WTC11 (cell line): ENCODE measurements around the gene SDHAF1. TPM values are rescaled to one million over a fixed set of nuclear protein-coding genes. Genes with fewer than 3 reads are reported as not detected.

Experiments used
- ATAC-seq: fragments of 200-7000 bp; cut with Tn5 transposase; 2 replicates; pipeline ENCODE4 v1.10.0; 2021; ENCODE audit warnings: mild to moderate bottlenecking, moderate library complexity
- CTCF ChIA-PET: fragments of 300-600 bp; sonication (Branson Sonifier 250); formaldehyde crosslinking; loops from one replicate; lab custom pipeline; 2021; ENCODE audit warnings: antibody characterized with exemption; lab: Charles Lee
- POLR2A ChIA-PET: fragments of 350-600 bp; sonication (Branson Sonifier 250); formaldehyde crosslinking; loops from one replicate; lab custom pipeline; 2021; ENCODE audit warnings: antibody characterized with exemption; lab: Charles Lee
- DNase-seq: peaks from one replicate; pipeline ENCODE4 v3.0.0; 2021; ENCODE audit warnings: low spot score
- H3K27ac Mint-ChIP-seq: 2 replicates; pipeline ENCODE4 v1.8.0; 2021; ENCODE audit warnings: mixed read lengths
- H3K27me3 Mint-ChIP-seq: 2 replicates; pipeline ENCODE4 v1.8.0; 2021; ENCODE audit warnings: low read depth, mild to moderate bottlenecking, moderate library complexity, mixed read lengths
- H3K36me3 Mint-ChIP-seq: 2 replicates; pipeline ENCODE4 v1.8.0; 2021; ENCODE audit warnings: mixed read lengths
- H3K4me1 Mint-ChIP-seq: 2 replicates; pipeline ENCODE4 v1.8.0; 2022; ENCODE audit warnings: mixed read lengths
- H3K4me3 Mint-ChIP-seq: 2 replicates; pipeline ENCODE4 v1.8.0; 2021; ENCODE audit warnings: mild to moderate bottlenecking, moderate library complexity, mixed read lengths
- H3K9me3 Mint-ChIP-seq: 2 replicates; pipeline ENCODE4 v1.8.0; 2021; ENCODE audit warnings: mixed read lengths
- CREM ChIP-seq: sonication (generic); formaldehyde crosslinking; IDR thresholded peaks from 2 replicates; pipeline ENCODE4 v1.8.1; 2022; ENCODE audit warnings: mild to moderate bottlenecking, missing genetic modification reagents, moderate library complexity
- CTCF ChIP-seq: fragments of 200-600 bp; IDR thresholded peaks from 2 replicates; pipeline ENCODE4 v1.8.0; 2022; ENCODE audit warnings: antibody characterized with exemption
- E2F4 ChIP-seq: sonication (generic); formaldehyde crosslinking; IDR thresholded peaks from 2 replicates; pipeline ENCODE4 v1.8.1; 2022; ENCODE audit warnings: low read depth, mild to moderate bottlenecking, moderate library complexity, missing genetic modification reagents, borderline replicate concordance
- GABPB1 ChIP-seq: sonication (generic); formaldehyde crosslinking; IDR thresholded peaks from 2 replicates; pipeline ENCODE4 v1.8.1; 2023; ENCODE audit warnings: mild to moderate bottlenecking, missing genetic modification reagents
- JAZF1 ChIP-seq: fragments of 250-450 bp; sonication (Bioruptor Pico); IDR thresholded peaks from 2 replicates; pipeline ENCODE4 v1.9.0; 2021; ENCODE audit warnings: moderate library complexity, mild to moderate bottlenecking, inconsistent platforms
- KAT7 ChIP-seq: sonication (generic); formaldehyde crosslinking; IDR thresholded peaks from 2 replicates; pipeline ENCODE4 v1.8.1; 2023; ENCODE audit warnings: missing genetic modification reagents, mild to moderate bottlenecking, borderline replicate concordance
- SP1 ChIP-seq: sonication (generic); formaldehyde crosslinking; conservative IDR thresholded peaks from 2 replicates; pipeline ENCODE4 v1.8.1; 2022; ENCODE audit warnings: missing genetic modification reagents
- ZBTB21 ChIP-seq: sonication (generic); formaldehyde crosslinking; IDR thresholded peaks from 2 replicates; pipeline ENCODE4 v1.8.1; 2023; ENCODE audit warnings: mild to moderate bottlenecking, missing genetic modification reagents, borderline replicate concordance
- ZNF263 ChIP-seq: sonication (generic); formaldehyde crosslinking; IDR thresholded peaks from 2 replicates; pipeline ENCODE4 v1.8.1; 2022; ENCODE audit warnings: low read depth, mild to moderate bottlenecking, moderate library complexity, missing genetic modification reagents
- total RNA-seq: library from RNA; stranded (reverse); gene quantifications from 3 replicates; pipeline ENCODE4 v1.2.3, GENCODE V29; 2021
- TF ChIP-seq, protein P1 (sequence below): sonication (generic); formaldehyde crosslinking; IDR thresholded peaks from 2 replicates; pipeline ENCODE4 v1.8.1; 2022; ENCODE audit warnings: low read depth, missing genetic modification reagents, borderline replicate concordance
- TF ChIP-seq, protein P2 (sequence below): fragments of 250-450 bp; sonication (Bioruptor Pico); IDR thresholded peaks from 2 replicates; pipeline ENCODE4 v1.9.0; 2021; ENCODE audit warnings: mild to moderate bottlenecking, borderline replicate concordance
- TF ChIP-seq, protein P3 (sequence below): sonication (generic); formaldehyde crosslinking; IDR thresholded peaks from 2 replicates; pipeline ENCODE4 v1.8.1; 2023; ENCODE audit warnings: mild to moderate bottlenecking, missing genetic modification reagents
- TF ChIP-seq, protein P4 (sequence below): sonication (generic); formaldehyde crosslinking; IDR thresholded peaks from 2 replicates; pipeline ENCODE4 v1.8.0; 2022; ENCODE audit warnings: missing genetic modification reagents

Gene SDHAF1
- total RNA-seq, 1 experiment from 2014 or later, result 20.8 TPM

- DNase-seq, result no peak
- POLR2A ChIA-PET, result no interaction called here
- H3K4me1 Mint-ChIP-seq, result peaks cover 3% of the 10 kb centered on the region; the same call in 1 of the 2 replicates
- CTCF ChIA-PET, result no interaction called here
- H3K4me3 Mint-ChIP-seq, result peak overlapping the region; percentile 83; the same call in 1 of the 2 replicates
- no peaks in the 10 kb centered on the region for H3K36me3 Mint-ChIP-seq
- no peak overlapping the region for H3K27ac Mint-ChIP-seq
- ATAC-seq, result no peak
- peaks cover 73% of the 10 kb centered on the region for H3K27me3 Mint-ChIP-seq
- TF ChIP-seq, protein P1, sequence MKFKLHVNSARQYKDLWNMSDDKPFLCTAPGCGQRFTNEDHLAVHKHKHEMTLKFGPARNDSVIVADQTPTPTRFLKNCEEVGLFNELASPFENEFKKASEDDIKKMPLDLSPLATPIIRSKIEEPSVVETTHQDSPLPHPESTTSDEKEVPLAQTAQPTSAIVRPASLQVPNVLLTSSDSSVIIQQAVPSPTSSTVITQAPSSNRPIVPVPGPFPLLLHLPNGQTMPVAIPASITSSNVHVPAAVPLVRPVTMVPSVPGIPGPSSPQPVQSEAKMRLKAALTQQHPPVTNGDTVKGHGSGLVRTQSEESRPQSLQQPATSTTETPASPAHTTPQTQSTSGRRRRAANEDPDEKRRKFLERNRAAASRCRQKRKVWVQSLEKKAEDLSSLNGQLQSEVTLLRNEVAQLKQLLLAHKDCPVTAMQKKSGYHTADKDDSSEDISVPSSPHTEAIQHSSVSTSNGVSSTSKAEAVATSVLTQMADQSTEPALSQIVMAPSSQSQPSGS (CRISPR knock-in tag), result no peak
- TF ChIP-seq, protein P2, sequence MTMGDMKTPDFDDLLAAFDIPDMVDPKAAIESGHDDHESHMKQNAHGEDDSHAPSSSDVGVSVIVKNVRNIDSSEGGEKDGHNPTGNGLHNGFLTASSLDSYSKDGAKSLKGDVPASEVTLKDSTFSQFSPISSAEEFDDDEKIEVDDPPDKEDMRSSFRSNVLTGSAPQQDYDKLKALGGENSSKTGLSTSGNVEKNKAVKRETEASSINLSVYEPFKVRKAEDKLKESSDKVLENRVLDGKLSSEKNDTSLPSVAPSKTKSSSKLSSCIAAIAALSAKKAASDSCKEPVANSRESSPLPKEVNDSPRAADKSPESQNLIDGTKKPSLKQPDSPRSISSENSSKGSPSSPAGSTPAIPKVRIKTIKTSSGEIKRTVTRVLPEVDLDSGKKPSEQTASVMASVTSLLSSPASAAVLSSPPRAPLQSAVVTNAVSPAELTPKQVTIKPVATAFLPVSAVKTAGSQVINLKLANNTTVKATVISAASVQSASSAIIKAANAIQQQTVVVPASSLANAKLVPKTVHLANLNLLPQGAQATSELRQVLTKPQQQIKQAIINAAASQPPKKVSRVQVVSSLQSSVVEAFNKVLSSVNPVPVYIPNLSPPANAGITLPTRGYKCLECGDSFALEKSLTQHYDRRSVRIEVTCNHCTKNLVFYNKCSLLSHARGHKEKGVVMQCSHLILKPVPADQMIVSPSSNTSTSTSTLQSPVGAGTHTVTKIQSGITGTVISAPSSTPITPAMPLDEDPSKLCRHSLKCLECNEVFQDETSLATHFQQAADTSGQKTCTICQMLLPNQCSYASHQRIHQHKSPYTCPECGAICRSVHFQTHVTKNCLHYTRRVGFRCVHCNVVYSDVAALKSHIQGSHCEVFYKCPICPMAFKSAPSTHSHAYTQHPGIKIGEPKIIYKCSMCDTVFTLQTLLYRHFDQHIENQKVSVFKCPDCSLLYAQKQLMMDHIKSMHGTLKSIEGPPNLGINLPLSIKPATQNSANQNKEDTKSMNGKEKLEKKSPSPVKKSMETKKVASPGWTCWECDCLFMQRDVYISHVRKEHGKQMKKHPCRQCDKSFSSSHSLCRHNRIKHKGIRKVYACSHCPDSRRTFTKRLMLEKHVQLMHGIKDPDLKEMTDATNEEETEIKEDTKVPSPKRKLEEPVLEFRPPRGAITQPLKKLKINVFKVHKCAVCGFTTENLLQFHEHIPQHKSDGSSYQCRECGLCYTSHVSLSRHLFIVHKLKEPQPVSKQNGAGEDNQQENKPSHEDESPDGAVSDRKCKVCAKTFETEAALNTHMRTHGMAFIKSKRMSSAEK, result no peak
- TF ChIP-seq JAZF1 (CRISPR knock-in tag) (no peak), E2F4 (no peak), GABPB1 (no peak), ZBTB21 (no peak), ZNF263 (no peak), CTCF (no peak), CREM (CRISPR knock-in tag) (no peak), SP1 (CRISPR knock-in tag) (no peak), KAT7 (CRISPR knock-in tag) (no peak)
- TF ChIP-seq, protein P3, sequence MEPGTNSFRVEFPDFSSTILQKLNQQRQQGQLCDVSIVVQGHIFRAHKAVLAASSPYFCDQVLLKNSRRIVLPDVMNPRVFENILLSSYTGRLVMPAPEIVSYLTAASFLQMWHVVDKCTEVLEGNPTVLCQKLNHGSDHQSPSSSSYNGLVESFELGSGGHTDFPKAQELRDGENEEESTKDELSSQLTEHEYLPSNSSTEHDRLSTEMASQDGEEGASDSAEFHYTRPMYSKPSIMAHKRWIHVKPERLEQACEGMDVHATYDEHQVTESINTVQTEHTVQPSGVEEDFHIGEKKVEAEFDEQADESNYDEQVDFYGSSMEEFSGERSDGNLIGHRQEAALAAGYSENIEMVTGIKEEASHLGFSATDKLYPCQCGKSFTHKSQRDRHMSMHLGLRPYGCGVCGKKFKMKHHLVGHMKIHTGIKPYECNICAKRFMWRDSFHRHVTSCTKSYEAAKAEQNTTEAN (CRISPR knock-in tag), result no peak
- TF ChIP-seq, protein P4, sequence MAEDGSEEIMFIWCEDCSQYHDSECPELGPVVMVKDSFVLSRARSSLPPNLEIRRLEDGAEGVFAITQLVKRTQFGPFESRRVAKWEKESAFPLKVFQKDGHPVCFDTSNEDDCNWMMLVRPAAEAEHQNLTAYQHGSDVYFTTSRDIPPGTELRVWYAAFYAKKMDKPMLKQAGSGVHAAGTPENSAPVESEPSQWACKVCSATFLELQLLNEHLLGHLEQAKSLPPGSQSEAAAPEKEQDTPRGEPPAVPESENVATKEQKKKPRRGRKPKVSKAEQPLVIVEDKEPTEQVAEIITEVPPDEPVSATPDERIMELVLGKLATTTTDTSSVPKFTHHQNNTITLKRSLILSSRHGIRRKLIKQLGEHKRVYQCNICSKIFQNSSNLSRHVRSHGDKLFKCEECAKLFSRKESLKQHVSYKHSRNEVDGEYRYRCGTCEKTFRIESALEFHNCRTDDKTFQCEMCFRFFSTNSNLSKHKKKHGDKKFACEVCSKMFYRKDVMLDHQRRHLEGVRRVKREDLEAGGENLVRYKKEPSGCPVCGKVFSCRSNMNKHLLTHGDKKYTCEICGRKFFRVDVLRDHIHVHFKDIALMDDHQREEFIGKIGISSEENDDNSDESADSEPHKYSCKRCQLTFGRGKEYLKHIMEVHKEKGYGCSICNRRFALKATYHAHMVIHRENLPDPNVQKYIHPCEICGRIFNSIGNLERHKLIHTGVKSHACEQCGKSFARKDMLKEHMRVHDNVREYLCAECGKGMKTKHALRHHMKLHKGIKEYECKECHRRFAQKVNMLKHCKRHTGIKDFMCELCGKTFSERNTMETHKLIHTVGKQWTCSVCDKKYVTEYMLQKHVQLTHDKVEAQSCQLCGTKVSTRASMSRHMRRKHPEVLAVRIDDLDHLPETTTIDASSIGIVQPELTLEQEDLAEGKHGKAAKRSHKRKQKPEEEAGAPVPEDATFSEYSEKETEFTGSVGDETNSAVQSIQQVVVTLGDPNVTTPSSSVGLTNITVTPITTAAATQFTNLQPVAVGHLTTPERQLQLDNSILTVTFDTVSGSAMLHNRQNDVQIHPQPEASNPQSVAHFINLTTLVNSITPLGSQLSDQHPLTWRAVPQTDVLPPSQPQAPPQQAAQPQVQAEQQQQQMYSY (CRISPR knock-in tag), result no peak
- TF ChIP-seq, all 79 proteins: peak for 0
- H3K9me3 Mint-ChIP-seq, result peaks cover 5% of the 10 kb centered on the region; the same call in 1 of the 2 replicates
These were observed 8.9 kb upstream of the SDHAF1 start for GRCh38 chr19:35986111-35986510.
